Endothelial cell of umbilical vein (primary cell): ENCODE measurements around the gene GNAO1.

Experiments used
- POLR2AphosphoS5 ChIP-seq: IDR thresholded peaks from 2 replicates; pipeline ENCODE4 v1.6.1; 2012; ENCODE audit warnings: low read depth, mild to moderate bottlenecking, control low read depth, low read length, moderate library complexity; ENCODE audit not compliant: insufficient read depth
- TF ChIP-seq, protein P1 (sequence below), 2 donors: IDR thresholded peaks; 1 replicate in 1 of 2; 2 replicates in 1 of 2; pipeline ENCODE4 v1.5.1; 2011; ENCODE audit warnings: low read length in 2 of 2, mild to moderate bottlenecking in 2 of 2, moderate library complexity in 2 of 2, control low read depth in 1 of 2, inconsistent platforms in 1 of 2, low read depth in 1 of 2; ENCODE audit not compliant: insufficient read depth in 1 of 2; ENCODE audit errors: extremely low read depth in 1 of 2

DNA sequence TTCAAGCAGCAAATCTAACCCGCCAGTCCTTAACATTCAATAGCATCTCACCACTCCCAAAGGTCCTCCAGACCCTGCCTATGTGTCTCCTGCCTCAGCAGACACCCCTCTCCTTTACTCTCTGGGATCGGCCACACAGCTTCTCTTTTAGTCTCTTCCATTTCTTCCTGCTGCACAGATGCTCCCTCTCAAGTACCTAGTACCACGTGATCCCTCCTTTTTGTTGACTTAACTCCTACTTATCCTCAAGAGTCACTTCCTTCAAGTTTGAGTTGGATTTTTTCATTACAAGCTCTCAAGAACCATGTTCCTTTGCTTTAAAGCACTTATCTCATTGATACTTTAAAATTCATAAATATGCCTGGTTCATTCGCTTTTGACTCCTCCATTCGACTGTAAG, 209.2 kb downstream of the GNAO1 start:
- TF ChIP-seq, protein P1, sequence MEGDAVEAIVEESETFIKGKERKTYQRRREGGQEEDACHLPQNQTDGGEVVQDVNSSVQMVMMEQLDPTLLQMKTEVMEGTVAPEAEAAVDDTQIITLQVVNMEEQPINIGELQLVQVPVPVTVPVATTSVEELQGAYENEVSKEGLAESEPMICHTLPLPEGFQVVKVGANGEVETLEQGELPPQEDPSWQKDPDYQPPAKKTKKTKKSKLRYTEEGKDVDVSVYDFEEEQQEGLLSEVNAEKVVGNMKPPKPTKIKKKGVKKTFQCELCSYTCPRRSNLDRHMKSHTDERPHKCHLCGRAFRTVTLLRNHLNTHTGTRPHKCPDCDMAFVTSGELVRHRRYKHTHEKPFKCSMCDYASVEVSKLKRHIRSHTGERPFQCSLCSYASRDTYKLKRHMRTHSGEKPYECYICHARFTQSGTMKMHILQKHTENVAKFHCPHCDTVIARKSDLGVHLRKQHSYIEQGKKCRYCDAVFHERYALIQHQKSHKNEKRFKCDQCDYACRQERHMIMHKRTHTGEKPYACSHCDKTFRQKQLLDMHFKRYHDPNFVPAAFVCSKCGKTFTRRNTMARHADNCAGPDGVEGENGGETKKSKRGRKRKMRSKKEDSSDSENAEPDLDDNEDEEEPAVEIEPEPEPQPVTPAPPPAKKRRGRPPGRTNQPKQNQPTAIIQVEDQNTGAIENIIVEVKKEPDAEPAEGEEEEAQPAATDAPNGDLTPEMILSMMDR (IDR thresholded peaks at IDR 0.05; ENCODE audit: extremely low read depth in 1 of 2, insufficient read depth in 1 of 2, low read depth in 1 of 2, low read length in 2 of 2): no peak
- no peak for TF ChIP-seq POLR2AphosphoS5
